SK-N-MC (cell line): ENCODE results near the gene PIK3CD.

ENCODE experiments used
- EZH2 ChIP-seq: fragments of 200-600 bp; sonication (generic); IDR thresholded peaks from one replicate; pipeline ENCODE4 v1.6.1; 2017; ENCODE audit warnings: antibody characterized with exemption
- POLR2AphosphoS5 ChIP-seq: IDR thresholded peaks from 2 replicates; pipeline ENCODE4 v1.6.1; 2012; ENCODE audit warnings: mild to moderate bottlenecking, low read depth, low read length, borderline replicate concordance

- TF ChIP-seq EZH2 (no peak), POLR2AphosphoS5 (no peak)
Observed at GRCh38 chr1:9714257-9714718, 62.8 kb downstream of the PIK3CD start.
